ENCODE results near the gene ADIG.

GRCh38 chr20:38617011-38617829 lies 36.2 kb downstream of the ADIG start:
- TF ChIP-seq CTCF (IDR thresholded peaks at IDR 0.05 in 8 of 11, conservative IDR thresholded peaks at IDR 0.05 in 3 of 11) (no peak), POLR2A (IDR thresholded peaks at IDR 0.05) (no peak)

Measured in spleen (tissue), 7 donors.